ENCODE results near the gene MMP20.

MMP20 gene, protein sequence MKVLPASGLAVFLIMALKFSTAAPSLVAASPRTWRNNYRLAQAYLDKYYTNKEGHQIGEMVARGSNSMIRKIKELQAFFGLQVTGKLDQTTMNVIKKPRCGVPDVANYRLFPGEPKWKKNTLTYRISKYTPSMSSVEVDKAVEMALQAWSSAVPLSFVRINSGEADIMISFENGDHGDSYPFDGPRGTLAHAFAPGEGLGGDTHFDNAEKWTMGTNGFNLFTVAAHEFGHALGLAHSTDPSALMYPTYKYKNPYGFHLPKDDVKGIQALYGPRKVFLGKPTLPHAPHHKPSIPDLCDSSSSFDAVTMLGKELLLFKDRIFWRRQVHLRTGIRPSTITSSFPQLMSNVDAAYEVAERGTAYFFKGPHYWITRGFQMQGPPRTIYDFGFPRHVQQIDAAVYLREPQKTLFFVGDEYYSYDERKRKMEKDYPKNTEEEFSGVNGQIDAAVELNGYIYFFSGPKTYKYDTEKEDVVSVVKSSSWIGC

DNA sequence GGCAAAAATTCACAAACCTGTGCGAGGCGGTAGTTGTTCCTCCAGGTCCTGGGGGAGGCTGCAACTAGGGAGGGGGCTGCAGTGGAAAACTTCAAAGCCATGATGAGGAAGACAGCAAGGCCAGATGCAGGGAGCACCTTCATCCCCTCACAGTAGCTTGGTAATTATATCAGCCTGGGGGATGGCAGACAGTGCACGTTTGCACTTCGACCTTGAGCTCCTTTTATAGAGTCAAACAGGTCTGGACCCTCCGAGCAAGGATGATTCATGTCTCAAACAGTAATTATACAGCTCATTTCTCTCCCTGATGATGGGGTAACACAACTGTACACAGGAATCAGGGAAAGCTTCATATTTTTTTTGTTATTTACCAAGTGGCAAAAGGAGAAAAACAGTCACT is at the start of gene MMP20:
Gene MMP20 (minus strand): TSS at position 156 of the 400 bp plus-strand sequence. CDS start 13 bp downstream, at position 143.
- H3K27me3 Mint-ChIP-seq: peaks cover 17% of the 10 kb centered on the region
- H3K9me3 Mint-ChIP-seq: no peaks in the 10 kb centered on the region
- no peaks in the 10 kb centered on the region for H3K4me1 Mint-ChIP-seq (ENCODE audit: low read depth)
- no peak within 1 kb of the TSS for H3K4me3 Mint-ChIP-seq
- DNase-seq: no peak
- H3K36me3 Mint-ChIP-seq (ENCODE audit: low read depth): no peaks in the 10 kb centered on the region
- no peak within 1 kb of the TSS for H3K27ac Mint-ChIP-seq

DNA sequence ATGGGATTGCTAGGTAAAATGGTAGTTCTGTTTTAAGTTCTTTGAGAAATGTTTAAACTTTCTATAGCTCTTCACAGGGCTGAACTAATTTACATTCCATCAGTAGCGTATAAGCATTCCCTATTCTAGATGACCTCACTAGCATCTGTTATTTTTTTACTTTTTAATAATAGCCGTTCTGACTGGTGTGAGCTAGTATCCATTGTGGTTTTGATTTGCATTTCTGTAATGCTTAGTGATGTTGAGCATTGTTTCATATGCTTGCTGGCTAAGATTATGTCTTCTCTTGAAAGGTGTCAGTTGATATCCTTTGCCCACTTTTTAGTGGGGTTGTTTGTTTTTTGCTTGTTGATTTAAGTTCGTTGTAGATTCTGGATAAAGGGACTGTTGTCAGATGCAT is 44.5 kb upstream of the MMP20 start:
- H3K4me1 Mint-ChIP-seq (ENCODE audit: low read depth): no peaks in the 10 kb centered on the region
- H3K27ac Mint-ChIP-seq: no peak overlapping the region

DNA sequence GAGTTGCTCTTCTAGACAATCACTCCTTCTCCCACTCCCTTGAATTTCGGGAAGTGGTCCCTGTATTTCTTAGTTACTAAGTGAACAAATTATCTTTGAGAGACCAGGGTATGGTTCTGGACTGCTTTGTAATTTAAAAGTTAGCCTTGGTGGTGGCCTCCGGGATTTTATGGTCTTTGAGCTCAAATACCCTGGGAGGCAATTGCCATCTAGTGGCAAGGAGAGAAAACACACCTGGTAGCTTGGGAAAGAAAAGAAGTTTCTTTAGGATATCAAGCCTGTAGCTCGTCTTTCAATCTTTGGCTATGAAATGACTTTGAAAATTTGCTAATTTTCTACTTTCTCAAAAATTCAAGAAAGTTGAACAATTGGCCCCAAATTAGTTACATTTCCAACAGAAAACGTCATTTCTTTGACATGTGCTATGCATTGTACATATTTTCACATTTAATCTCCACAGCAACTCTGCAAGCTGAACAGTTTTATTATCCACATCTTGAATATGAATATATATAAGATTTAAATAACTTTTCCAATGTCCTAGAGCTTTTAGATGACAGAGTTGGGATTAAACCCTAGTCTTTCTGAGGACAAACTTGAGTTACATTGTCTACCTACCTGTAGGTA is 41.3 kb upstream of the MMP20 start:
- no peaks in the 10 kb centered on the region for H3K27me3 Mint-ChIP-seq
- H3K36me3 Mint-ChIP-seq (ENCODE audit: low read depth): no peaks in the 10 kb centered on the region
- H3K4me1 Mint-ChIP-seq (ENCODE audit: low read depth): no peaks in the 10 kb centered on the region
- no peak for DNase-seq
- H3K9me3 Mint-ChIP-seq: no peaks in the 10 kb centered on the region
- H3K4me3 Mint-ChIP-seq: no peak overlapping the region
- no peak overlapping the region for H3K27ac Mint-ChIP-seq

More for the DNA sequence above, 44.5 kb upstream of the MMP20 start:
- H3K9me3 Mint-ChIP-seq: no peaks in the 10 kb centered on the region
- no peaks in the 10 kb centered on the region for H3K27me3 Mint-ChIP-seq
- H3K4me3 Mint-ChIP-seq: no peak overlapping the region
- DNase-seq: no peak
- no peaks in the 10 kb centered on the region for H3K36me3 Mint-ChIP-seq (ENCODE audit: low read depth)

DNA sequence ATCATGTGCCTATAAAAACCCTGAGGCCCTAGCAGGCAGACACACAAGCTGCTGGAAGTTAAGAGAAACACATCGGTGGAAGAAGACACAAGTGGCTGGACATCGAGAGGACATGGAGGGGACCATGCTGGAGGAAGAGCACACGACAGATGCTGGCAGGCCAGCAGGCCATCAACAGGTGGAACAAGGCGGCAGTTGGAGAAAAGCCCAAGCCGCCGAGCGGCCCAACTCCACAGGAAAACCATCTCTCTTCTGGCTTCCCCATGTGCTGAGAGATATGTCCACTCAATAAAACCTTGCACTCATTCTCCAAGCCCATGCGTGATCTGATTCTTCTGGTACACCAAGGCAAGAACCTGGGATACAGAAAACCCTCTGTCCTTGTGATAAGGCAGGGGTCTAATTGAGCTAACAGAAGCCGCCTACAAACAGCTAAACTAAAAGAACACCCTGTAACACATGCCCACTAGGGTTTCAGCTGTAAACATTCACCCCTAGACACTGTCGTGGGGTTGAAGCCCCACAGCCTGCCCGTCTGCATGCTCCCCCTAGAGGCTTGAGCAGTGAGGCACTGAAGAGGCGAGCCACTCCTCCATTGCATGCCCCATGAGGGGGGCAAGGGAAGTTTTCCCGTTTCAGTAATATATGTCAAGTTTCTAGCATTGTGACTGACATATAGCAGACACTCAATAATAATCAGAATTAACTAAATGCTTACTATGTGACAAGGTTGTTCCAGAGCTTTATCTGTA is 39.0 kb upstream of the MMP20 start:
- Mint-ChIP-seq H3K27me3 (peaks cover 3% of the 10 kb centered on the region), H3K4me3 (no peak overlapping the region), H3K9me3 (no peaks in the 10 kb centered on the region), H3K36me3 (ENCODE audit: low read depth) (no peaks in the 10 kb centered on the region), H3K27ac (no peak overlapping the region), H3K4me1 (ENCODE audit: low read depth) (no peaks in the 10 kb centered on the region)
- no peak for DNase-seq

DNA sequence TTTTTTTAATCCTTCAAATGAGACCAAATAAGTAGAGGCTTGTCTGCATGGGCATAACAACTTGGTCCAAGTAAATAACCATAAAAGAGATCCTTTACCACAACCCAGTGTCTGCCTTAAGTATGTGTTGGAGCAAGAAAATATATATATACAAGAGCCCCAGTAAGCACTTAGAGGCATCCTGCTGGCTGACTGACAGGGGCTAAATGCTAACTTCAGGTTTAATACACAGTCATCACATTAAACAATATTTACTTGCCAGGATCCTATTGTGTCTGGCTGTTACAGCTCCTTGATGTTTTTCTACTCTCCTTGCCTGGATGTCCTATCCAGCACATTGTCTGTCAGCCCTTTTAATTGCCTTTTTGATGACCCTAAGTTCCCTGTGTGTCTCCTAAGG is 37.5 kb upstream of the MMP20 start:
- H3K27ac Mint-ChIP-seq: no peak overlapping the region
- DNase-seq: no peak
- no peaks in the 10 kb centered on the region for H3K4me1 Mint-ChIP-seq (ENCODE audit: low read depth)
- peaks cover 3% of the 10 kb centered on the region for H3K27me3 Mint-ChIP-seq
- H3K36me3 Mint-ChIP-seq (ENCODE audit: low read depth): no peaks in the 10 kb centered on the region
- no peaks in the 10 kb centered on the region for H3K9me3 Mint-ChIP-seq
- H3K4me3 Mint-ChIP-seq: no peak overlapping the region

DNA sequence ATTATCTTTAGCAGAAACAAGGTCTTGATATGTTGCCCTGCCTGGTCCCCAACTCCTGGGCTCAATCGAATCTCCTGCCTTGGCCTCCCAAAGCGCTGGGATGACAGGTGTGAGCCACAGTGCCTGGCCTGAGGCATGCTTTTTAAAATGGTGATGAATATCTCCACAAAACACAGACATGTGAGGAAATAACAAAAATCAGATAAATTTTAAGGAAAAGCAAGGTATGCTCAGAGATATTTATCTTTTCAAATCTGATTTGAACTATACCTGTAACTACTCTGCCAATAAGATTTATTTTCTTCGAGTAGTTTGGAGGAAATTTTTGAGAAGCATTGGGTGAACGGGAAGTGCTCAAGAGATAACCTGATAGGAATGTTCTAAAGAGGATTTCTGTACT is 35.9 kb upstream of the MMP20 start:
- H3K27me3 Mint-ChIP-seq: peaks cover 8% of the 10 kb centered on the region

DNA sequence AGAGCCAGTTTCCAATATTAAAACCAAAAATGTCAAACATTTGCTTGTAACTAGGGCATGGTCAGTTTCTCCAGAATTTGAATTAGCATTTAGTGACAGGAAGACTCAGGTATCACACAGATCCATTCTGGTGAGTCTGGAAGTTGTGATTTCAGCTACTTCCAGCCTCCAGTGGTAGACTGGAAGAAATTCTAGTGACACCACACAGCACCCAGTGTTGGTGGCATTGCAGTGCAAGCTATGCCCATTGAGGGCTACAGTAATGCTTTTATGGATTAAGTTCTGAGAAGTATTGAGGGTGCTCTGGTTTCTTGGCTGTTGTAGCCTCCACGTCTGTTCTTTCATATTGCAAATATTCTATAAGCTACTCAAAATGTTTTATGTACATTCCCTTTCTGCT is 31.4 kb upstream of the MMP20 start:
- H3K4me3 Mint-ChIP-seq: no peak overlapping the region
- H3K27me3 Mint-ChIP-seq: peaks cover 12% of the 10 kb centered on the region
- no peaks in the 10 kb centered on the region for H3K36me3 Mint-ChIP-seq (ENCODE audit: low read depth)
- no peaks in the 10 kb centered on the region for H3K4me1 Mint-ChIP-seq (ENCODE audit: low read depth)
- peaks cover 5% of the 10 kb centered on the region for H3K9me3 Mint-ChIP-seq
- DNase-seq: no peak
- no peak overlapping the region for H3K27ac Mint-ChIP-seq

More for the DNA sequence above, 35.9 kb upstream of the MMP20 start:
- no peaks in the 10 kb centered on the region for H3K36me3 Mint-ChIP-seq (ENCODE audit: low read depth)
- H3K4me1 Mint-ChIP-seq (ENCODE audit: low read depth): no peaks in the 10 kb centered on the region
- no peak overlapping the region for H3K4me3 Mint-ChIP-seq
- no peaks in the 10 kb centered on the region for H3K9me3 Mint-ChIP-seq
- no peak for DNase-seq
- no peak overlapping the region for H3K27ac Mint-ChIP-seq

DNA sequence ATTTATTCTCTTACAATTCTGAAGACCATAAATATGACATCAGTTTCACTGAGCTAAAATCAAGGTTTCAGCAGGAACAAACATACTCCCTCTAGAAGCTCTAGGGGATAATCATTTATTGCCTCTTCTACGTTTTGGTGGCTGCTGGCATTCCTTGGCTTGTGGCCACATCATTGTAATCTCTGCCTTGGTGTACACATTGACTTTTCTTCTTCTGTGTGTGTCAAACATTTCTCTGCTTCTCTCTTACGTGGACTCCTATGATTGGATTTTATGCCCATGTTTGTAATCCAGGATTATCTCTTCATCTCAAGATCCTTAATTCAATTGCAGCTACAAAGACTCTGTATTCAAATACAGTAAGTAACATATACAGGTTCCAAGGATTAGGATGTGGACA is 30.4 kb upstream of the MMP20 start:
- Mint-ChIP-seq H3K27ac (no peak overlapping the region), H3K4me1 (ENCODE audit: low read depth) (no peaks in the 10 kb centered on the region), H3K4me3 (no peak overlapping the region), H3K36me3 (ENCODE audit: low read depth) (no peaks in the 10 kb centered on the region), H3K9me3 (peaks cover 5% of the 10 kb centered on the region), H3K27me3 (peaks cover 17% of the 10 kb centered on the region)
- DNase-seq: no peak

DNA sequence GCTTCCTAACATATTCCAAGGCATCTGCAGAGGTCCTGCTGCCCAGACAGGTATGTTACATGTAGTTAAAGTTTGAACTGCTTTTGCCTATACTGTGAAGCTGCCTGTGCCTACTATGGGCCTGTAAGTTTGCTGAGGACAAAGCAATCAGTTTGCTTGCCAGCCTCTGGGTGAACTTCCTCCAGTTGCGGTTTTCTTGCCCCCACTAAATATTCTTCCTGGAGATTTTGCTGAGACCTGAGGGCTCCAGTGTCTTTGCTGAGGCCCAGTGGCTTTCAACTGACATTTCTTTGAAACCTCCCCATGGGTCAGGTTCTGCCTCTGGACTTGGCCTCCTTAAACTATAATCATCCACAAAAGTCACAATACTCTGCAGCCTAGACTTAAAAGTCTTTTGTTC is 29.6 kb upstream of the MMP20 start:
- DNase-seq: no peak
- Mint-ChIP-seq H3K27me3 (peaks cover 20% of the 10 kb centered on the region), H3K27ac (no peak overlapping the region), H3K4me3 (no peak overlapping the region), H3K9me3 (peaks cover 5% of the 10 kb centered on the region), H3K36me3 (ENCODE audit: low read depth) (no peaks in the 10 kb centered on the region), H3K4me1 (ENCODE audit: low read depth) (no peaks in the 10 kb centered on the region)

DNA sequence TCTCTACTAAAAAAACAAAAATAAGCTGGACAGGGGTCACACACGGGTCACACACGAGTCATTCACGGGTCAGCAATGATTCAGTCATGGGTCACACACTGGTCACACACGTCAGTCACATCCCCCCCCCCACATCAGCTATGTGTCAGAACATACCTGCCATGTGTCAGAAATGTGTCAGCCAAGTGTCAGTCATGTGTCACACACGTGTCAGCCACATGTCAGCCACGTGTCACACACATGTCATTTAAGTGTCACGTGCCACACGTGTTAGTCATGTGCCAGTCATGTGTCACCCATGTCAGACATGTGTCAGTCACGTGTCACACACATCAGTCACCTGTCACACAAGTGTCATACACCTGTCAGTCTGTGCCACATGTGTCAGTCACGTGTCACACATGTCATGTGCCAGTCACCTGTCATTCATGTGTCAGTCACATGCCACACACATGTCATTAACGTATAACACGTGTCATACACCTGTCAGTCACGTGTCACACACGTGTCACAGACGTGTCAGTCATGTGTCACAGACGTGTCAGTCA is 28.7 kb upstream of the MMP20 start:
- no peak overlapping the region for H3K4me3 Mint-ChIP-seq
- no peaks in the 10 kb centered on the region for H3K36me3 Mint-ChIP-seq (ENCODE audit: low read depth)
- peaks cover 20% of the 10 kb centered on the region for H3K27me3 Mint-ChIP-seq
- no peaks in the 10 kb centered on the region for H3K4me1 Mint-ChIP-seq (ENCODE audit: low read depth)
- H3K9me3 Mint-ChIP-seq: peaks cover 5% of the 10 kb centered on the region
- DNase-seq: no peak
- no peak overlapping the region for H3K27ac Mint-ChIP-seq

DNA sequence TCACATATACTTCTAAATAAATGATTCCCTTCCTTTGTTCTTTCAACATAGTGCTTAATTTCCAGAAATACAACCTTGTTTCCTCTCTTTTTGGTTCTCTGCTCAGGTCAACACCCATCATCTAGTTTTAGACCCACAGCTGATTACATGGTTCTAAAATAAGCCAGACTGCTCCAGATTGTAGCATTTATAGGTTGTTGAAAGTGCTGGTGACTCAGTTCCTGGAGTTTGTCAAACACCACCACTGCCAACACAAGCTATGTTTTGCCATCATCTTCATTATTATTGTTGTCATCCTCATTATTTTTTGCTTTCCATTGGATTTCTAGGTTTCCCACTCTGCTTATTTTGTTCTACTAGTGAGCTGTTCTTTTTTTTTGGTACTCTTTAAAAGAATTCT is 22.3 kb upstream of the MMP20 start:
- no peaks in the 10 kb centered on the region for H3K36me3 Mint-ChIP-seq (ENCODE audit: low read depth)
- H3K4me1 Mint-ChIP-seq (ENCODE audit: low read depth): no peaks in the 10 kb centered on the region
- DNase-seq: no peak
- peaks cover 20% of the 10 kb centered on the region for H3K27me3 Mint-ChIP-seq
- no peak overlapping the region for H3K27ac Mint-ChIP-seq
- H3K9me3 Mint-ChIP-seq: no peaks in the 10 kb centered on the region
- H3K4me3 Mint-ChIP-seq: no peak overlapping the region

DNA sequence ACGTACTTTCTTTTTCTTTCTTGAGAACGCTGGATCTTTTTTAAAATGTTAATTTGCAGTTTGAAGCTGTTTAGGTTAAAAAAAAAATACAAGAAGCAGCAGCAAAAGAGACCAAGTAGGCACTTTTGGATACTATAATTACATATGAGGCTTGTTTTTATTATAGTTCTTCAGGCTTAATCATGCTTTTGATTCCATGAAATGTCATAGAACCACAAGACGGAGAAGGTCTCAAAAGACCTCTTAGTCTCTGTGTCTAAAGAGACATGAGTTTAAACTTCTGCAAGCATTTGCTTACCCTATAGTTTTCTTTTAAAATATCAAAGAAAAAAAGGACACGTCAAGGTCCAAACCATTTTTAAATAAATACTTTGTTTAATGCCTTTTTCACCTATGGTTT is 18.8 kb upstream of the MMP20 start:
- H3K36me3 Mint-ChIP-seq (ENCODE audit: low read depth): no peaks in the 10 kb centered on the region
- H3K27me3 Mint-ChIP-seq: peaks cover 8% of the 10 kb centered on the region
- no peak overlapping the region for H3K27ac Mint-ChIP-seq
- DNase-seq: no peak
- H3K9me3 Mint-ChIP-seq: no peaks in the 10 kb centered on the region
- no peak overlapping the region for H3K4me3 Mint-ChIP-seq
- no peaks in the 10 kb centered on the region for H3K4me1 Mint-ChIP-seq (ENCODE audit: low read depth)

DNA sequence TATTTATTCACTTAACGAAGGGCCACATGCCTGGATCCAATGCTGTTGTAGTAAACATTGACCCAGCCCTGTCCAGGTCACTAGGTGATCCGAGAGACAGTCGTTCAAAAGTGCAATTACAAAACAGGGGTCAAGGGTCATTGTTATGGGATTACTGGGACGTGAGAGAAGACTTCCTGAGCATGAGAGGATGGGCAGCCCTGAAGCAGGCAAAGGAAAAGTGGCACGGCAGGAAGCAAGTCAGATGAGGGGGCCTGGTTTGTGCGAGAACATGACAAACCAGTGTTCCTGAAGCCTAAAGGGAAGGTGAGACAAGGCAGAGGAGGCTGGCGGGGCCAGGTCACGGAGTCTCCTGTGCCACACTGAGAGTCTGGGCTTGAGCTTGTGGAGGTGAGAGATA is 15.8 kb upstream of the MMP20 start:
- peaks cover 5% of the 10 kb centered on the region for H3K27me3 Mint-ChIP-seq
- no peak for DNase-seq
- H3K4me3 Mint-ChIP-seq: no peak overlapping the region
- no peaks in the 10 kb centered on the region for H3K4me1 Mint-ChIP-seq (ENCODE audit: low read depth)
- no peaks in the 10 kb centered on the region for H3K9me3 Mint-ChIP-seq
- no peaks in the 10 kb centered on the region for H3K36me3 Mint-ChIP-seq (ENCODE audit: low read depth)
- no peak overlapping the region for H3K27ac Mint-ChIP-seq

DNA sequence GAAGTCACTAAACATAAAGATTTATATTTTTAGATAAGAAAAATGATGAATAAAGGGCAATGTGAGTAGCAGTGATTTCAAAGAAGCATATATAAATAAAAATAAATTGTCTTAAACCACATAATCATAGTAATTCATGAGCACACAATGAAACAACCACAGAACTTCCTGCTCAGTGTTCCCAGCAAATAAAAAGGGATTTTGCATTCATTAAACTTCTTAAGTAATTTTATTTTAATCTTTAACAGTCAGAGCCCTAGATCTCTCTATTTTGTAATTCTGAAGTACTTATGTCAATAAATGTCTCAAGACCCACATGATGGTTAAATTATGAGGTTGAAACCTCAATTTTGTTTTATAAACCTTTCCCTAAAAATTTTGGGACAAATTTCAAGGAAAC is 14.5 kb upstream of the MMP20 start:
- peaks cover 5% of the 10 kb centered on the region for H3K27me3 Mint-ChIP-seq
- DNase-seq: no peak
- no peaks in the 10 kb centered on the region for H3K9me3 Mint-ChIP-seq
- no peaks in the 10 kb centered on the region for H3K36me3 Mint-ChIP-seq (ENCODE audit: low read depth)
- H3K4me3 Mint-ChIP-seq: no peak overlapping the region
- H3K27ac Mint-ChIP-seq: no peak overlapping the region
- no peaks in the 10 kb centered on the region for H3K4me1 Mint-ChIP-seq (ENCODE audit: low read depth)

All from activated T-cell treated with anti-CD3 and anti-CD28 coated beads, Interleukin-2, amount 50 U/mL, for 24 hours (primary cell).